Spleen (tissue), 11 donors: Measurements from ENCODE around the gene MYO9A. TPM values are rescaled to one million over a fixed set of nuclear protein-coding genes. Genes with fewer than 3 reads are reported as not detected.

ENCODE experiments used
- DNase-seq: peaks from one replicate; pipeline ENCODE4 v3.0.0-alpha.2; 2020
- H3K27ac ChIP-seq, 8 donors: fragments of 200-600 bp; sonication (generic) in 7 of 8; 1 replicate in 4 of 8; 2 replicates in 4 of 8; pipeline versions ENCODE4 v1.5.0 to v1.8.0; 2016 to 2021; ENCODE audit warnings: inconsistent platforms in 4 of 8, mild to moderate bottlenecking in 4 of 8, moderate library complexity in 1 of 8
- H3K27me3 ChIP-seq, 7 donors: fragments of 200-600 bp; sonication (generic) in 6 of 7; replicated peaks in 1 of 7; 1 replicate in 4 of 7; 2 replicates in 3 of 7; pipeline versions ENCODE4 v1.5.0 to v1.8.0; 2016 to 2021; ENCODE audit warnings: inconsistent platforms in 3 of 7, mild to moderate bottlenecking in 1 of 7
- H3K36me3 ChIP-seq, 6 donors: fragments of 200-600 bp; sonication (generic) in 5 of 6; 1 replicate in 4 of 6; 2 replicates in 2 of 6; pipeline versions ENCODE4 v1.5.0 to v1.8.0; 2016 to 2021; ENCODE audit warnings: inconsistent platforms in 2 of 6
- H3K4me1 ChIP-seq, 6 donors: fragments of 200-600 bp; sonication (generic) in 5 of 6; 1 replicate in 3 of 6; 2 replicates in 3 of 6; pipeline versions ENCODE4 v1.5.0 to v1.8.0; 2016 to 2021; ENCODE audit warnings: inconsistent platforms in 3 of 6
- H3K4me3 ChIP-seq, 8 donors: fragments of 200-600 bp; sonication (generic) in 7 of 8; 1 replicate in 4 of 8; 2 replicates in 4 of 8; pipeline versions ENCODE4 v1.5.0 to v1.8.0; 2016 to 2021; ENCODE audit warnings: inconsistent platforms in 4 of 8, mild to moderate bottlenecking in 4 of 8, moderate library complexity in 2 of 8
- H3K9me3 ChIP-seq, 8 donors: fragments of 200-600 bp; sonication (generic) in 7 of 8; 1 replicate in 4 of 8; 2 replicates in 4 of 8; pipeline versions ENCODE4 v1.5.0 to v1.8.0; 2016 to 2021; ENCODE audit warnings: inconsistent platforms in 4 of 8
- POLR2A ChIP-seq, 3 donors: fragments of 450-650 bp; IDR thresholded peaks; one replicate each; pipeline ENCODE4 v1.5.1; 2017; ENCODE audit warnings: antibody characterized with exemption in 3 of 3, mild to moderate bottlenecking in 1 of 3
- POLR2AphosphoS5 ChIP-seq, 3 donors: sonication (generic); formaldehyde crosslinking; IDR thresholded peaks; one replicate each; pipeline ENCODE4 v1.5.1; 2017; ENCODE audit warnings: antibody characterized with exemption in 3 of 3
- WGBS, 5 donors: extraction: QIAGEN DNeasy Blood & Tissue Kit in 3 of 5; methylation state at CpG; one replicate each; pipeline versions ENCODE4 v1.1.5 to v1.1.7; 2013 to 2018; 5-methylcytosine and 5-hydroxymethylcytosine counted together
- intact Hi-C: fragments of 100-400 bp; cut with DNase I; formaldehyde crosslinking; loops from one replicate; pipeline ENCODE4 v1.15.0; 2023; ENCODE audit warnings: low total_unique reads
- polyA plus RNA-seq, 3 donors: library from polyadenylated mRNA; stranded (reverse); fragments of 200-250 nt; gene quantifications; one replicate each; pipeline ENCODE4 v1.2.1, GENCODE V29; 2013
- total RNA-seq, 7 donors: library from RNA; depleted of rRNA in 3 of 7; stranded (reverse); fragments of >200 nt in 3 of 7; fragmentation: NEBNext Ultra II Directional in 4 of 7; extraction: Animal tissue kit (Norgen Biotek cat#: 25700) in 4 of 7; gene quantifications; one replicate each; pipeline versions ENCODE4 v1.1.0 to v1.2.1, GENCODE V29; 2016 to 2021
- TF ChIP-seq, protein P1 (sequence below), 11 experiments: fragments of 200-600 bp in 7 of 11; fragments of 450-650 bp in 4 of 11; sonication (generic) in 4 of 11; IDR thresholded peaks in 8 of 11; conservative IDR thresholded peaks in 3 of 11; 1 replicate in 7 of 11; 2 replicates in 4 of 11; pipeline versions ENCODE4 v1.4.0 to v1.8.0; 2016 to 2021; ENCODE audit warnings: antibody characterized with exemption in 11 of 11, inconsistent platforms in 4 of 11, mild to moderate bottlenecking in 1 of 11
- donor health status: healthy with polysubstance abuse.
- donor health status: DM: no; HTN: no; CAD: no; lungs with moderate emphysema.
- donor health status: DM: no; HTN: no; CAD: no.
- donor health status: Bipolar disorder and iron deficiency.
- donor health status: healthy.
- donor health status: DM: no; HTN: no; CAD: no.
- donor health status: DM: yes; HTN: yes; CAD: no.

MYO9A gene
- total and polyA plus RNA-seq, 10 donors, result 1.7 to 80.9 (median 50.9) TPM

- intact Hi-C loops, result no loop called here
- TF ChIP-seq, protein P1, sequence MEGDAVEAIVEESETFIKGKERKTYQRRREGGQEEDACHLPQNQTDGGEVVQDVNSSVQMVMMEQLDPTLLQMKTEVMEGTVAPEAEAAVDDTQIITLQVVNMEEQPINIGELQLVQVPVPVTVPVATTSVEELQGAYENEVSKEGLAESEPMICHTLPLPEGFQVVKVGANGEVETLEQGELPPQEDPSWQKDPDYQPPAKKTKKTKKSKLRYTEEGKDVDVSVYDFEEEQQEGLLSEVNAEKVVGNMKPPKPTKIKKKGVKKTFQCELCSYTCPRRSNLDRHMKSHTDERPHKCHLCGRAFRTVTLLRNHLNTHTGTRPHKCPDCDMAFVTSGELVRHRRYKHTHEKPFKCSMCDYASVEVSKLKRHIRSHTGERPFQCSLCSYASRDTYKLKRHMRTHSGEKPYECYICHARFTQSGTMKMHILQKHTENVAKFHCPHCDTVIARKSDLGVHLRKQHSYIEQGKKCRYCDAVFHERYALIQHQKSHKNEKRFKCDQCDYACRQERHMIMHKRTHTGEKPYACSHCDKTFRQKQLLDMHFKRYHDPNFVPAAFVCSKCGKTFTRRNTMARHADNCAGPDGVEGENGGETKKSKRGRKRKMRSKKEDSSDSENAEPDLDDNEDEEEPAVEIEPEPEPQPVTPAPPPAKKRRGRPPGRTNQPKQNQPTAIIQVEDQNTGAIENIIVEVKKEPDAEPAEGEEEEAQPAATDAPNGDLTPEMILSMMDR (IDR thresholded peaks at IDR 0.05 in 8 of 11, conservative IDR thresholded peaks at IDR 0.05 in 3 of 11), result no peak
- TF ChIP-seq POLR2AphosphoS5 (IDR thresholded peaks at IDR 0.05), result no peak
- no peak for TF ChIP-seq POLR2A (IDR thresholded peaks at IDR 0.05)
- no peak for DNase-seq
- H3K27ac ChIP-seq, result no peak overlapping the region
- H3K27me3 ChIP-seq, result no peaks in the 10 kb centered on the region
- no peaks in the 10 kb centered on the region for H3K4me1 ChIP-seq
- peaks cover 0 to 15% (median 4%) of the 10 kb centered on the region in 6 donors for H3K36me3 ChIP-seq
- H3K9me3 ChIP-seq, result no peaks in the 10 kb centered on the region
- H3K4me3 ChIP-seq, result no peak overlapping the region
- WGBS, 5 donors, result 96 to 99% (median 98%) methylated on average over 6 of the region's 6 CpGs
Measured at GRCh38 chr15:71920573-71920972, 197.4 kb downstream of the MYO9A start.

DNA sequence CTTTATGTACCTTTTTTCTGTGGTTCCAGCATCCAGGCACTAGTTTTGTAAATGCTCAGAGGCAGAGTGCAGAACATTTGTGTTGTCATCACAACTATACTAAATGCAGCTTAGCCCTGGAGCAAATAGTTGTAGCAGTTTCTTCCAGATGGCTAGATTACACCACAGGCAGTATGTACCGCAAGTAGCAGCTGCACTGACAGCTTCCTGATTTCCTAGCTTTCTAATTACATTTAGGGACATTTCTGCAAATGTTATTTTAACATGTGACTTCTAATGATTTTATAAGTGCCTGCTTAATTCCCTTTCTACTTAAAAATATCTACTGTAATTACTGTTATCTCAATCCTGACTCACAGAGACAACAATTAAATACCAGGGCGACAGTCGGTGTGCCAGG lies 201.1 kb downstream of the MYO9A start:
- H3K27me3 ChIP-seq, result no peaks in the 10 kb centered on the region
- intact Hi-C loops, result no loop called here
- TF ChIP-seq, protein P1 (IDR thresholded peaks at IDR 0.05 in 8 of 11, conservative IDR thresholded peaks at IDR 0.05 in 3 of 11), result no peak
- TF ChIP-seq POLR2AphosphoS5 (IDR thresholded peaks at IDR 0.05) (no peak), POLR2A (IDR thresholded peaks at IDR 0.05) (no peak)
- H3K27ac ChIP-seq, result no peak overlapping the region
- DNase-seq, result no peak
- H3K36me3 ChIP-seq, result peaks cover 0 to 43% (median 7%) of the 10 kb centered on the region in 6 donors
- 87 to 95% (median 90%) methylated on average over 3 of the region's 3 CpGs for WGBS, 5 donors
- H3K4me1 ChIP-seq, result no peaks in the 10 kb centered on the region
- H3K9me3 ChIP-seq, result peaks cover 0 to 6% (median 0%) of the 10 kb centered on the region in 8 donors
- no peak overlapping the region for H3K4me3 ChIP-seq

DNA sequence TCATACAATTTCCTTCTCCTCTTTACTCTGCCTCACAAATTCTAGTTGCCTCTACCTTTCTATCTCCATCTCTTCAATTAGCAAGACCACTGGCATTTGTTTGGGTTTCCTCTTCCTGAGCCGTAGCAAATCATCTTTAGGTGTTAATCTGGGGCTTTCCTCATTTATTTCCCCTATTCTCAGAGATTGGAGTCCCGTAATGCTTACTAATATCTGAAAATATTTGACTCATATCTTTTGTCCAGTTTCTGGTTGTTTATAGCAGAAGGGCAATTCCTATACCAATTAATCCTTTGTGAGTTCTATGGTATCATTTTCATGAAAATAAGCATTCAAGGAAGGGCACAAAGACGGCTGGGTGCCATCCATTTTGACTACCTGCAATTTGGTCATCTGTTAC lies 203.9 kb downstream of the MYO9A start:
- intact Hi-C loops, result no loop called here
- Histone ChIP-seq H3K4me1 (no peaks in the 10 kb centered on the region), H3K27me3 (no peaks in the 10 kb centered on the region), H3K36me3 (peaks cover 0 to 58% (median 9%) of the 10 kb centered on the region in 6 donors), H3K4me3 (no peak overlapping the region), H3K27ac (no peak overlapping the region), H3K9me3 (peaks cover 0 to 6% (median 0%) of the 10 kb centered on the region in 8 donors)
- DNase-seq, result no peak
- TF ChIP-seq, protein P1 (IDR thresholded peaks at IDR 0.05 in 8 of 11, conservative IDR thresholded peaks at IDR 0.05 in 3 of 11), result no peak
- TF ChIP-seq POLR2A (IDR thresholded peaks at IDR 0.05) (no peak), POLR2AphosphoS5 (IDR thresholded peaks at IDR 0.05) (no peak)
- 70 to 80% (median 77%) methylated on average over 3 of the region's 3 CpGs for WGBS, 5 donors

DNA sequence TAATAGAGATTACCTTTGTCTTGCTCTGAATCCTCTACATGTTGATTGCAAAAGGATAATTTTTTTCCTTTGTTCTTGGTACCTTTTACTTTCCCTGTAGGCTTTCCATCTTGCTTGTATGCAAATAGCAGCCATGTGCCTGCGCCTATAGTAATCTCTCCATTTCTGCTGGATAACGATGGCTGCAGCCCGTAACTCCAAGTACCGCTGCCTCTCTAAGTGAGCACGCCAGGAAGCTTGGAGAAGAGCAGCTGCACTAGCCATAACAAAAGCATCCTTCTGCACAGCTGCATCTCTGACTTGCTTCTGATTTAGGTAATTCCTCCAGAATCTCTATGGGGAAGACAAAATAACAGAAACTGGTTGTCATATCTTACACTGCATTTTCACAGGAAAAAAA lies 218.3 kb downstream of the MYO9A start:
- intact Hi-C loops, result no loop called here
- no peak for TF ChIP-seq POLR2AphosphoS5 (IDR thresholded peaks at IDR 0.05)
- TF ChIP-seq POLR2A (IDR thresholded peaks at IDR 0.05), result no peak
- TF ChIP-seq, protein P1 (IDR thresholded peaks at IDR 0.05 in 8 of 11, conservative IDR thresholded peaks at IDR 0.05 in 3 of 11), result no peak
- Histone ChIP-seq H3K27ac (no peak overlapping the region), H3K4me3 (no peak overlapping the region), H3K36me3 (peaks cover 0 to 83% (median 33%) of the 10 kb centered on the region in 6 donors), H3K9me3 (no peaks in the 10 kb centered on the region), H3K4me1 (no peaks in the 10 kb centered on the region), H3K27me3 (no peaks in the 10 kb centered on the region)
- 96 to 99% (median 97%) methylated on average over 5 of the region's 5 CpGs for WGBS, 5 donors
- DNase-seq, result no peak
